B cell (primary cell): ENCODE results near the gene PABPN1. TPM values are rescaled to one million over a fixed set of nuclear protein-coding genes. Genes with fewer than 3 reads are reported as not detected.

Experiments used
- ATAC-seq: fragments of 200-7000 bp; cut with Tn5 transposase; one replicate; pipeline ENCODE4 v1.10.0; 2021; ENCODE audit warnings: low read depth, mild to moderate bottlenecking, moderate number of reproducible peaks, moderate library complexity
- CTCF ChIA-PET: fragments of 350-600 bp; sonication (Branson Sonifier 250); formaldehyde crosslinking; loops from one replicate; lab custom pipeline; 2021; ENCODE audit warnings: antibody characterized with exemption, inconsistent platforms; lab: Charles Lee
- POLR2A ChIA-PET: fragments of 350-600 bp; sonication (Branson Sonifier 250); formaldehyde crosslinking; loops from one replicate; lab custom pipeline; 2021; ENCODE audit warnings: antibody characterized with exemption; lab: Charles Lee
- DNase-seq: peaks from one replicate; pipeline ENCODE4 v3.0.0; 2013
- H2AFZ ChIP-seq: 2 replicates; pipeline ENCODE4 v1.6.1; 2012; ENCODE audit warnings: mild to moderate bottlenecking, low read depth, low read length; ENCODE audit not compliant: insufficient read depth, poor library complexity, severe bottlenecking
- H3K27ac ChIP-seq, 2 donors: 1 replicate in 1 of 2; 2 replicates in 1 of 2; pipeline ENCODE4 v1.5.1; 2012 to 2013; ENCODE audit warnings: low read length in 2 of 2, mild to moderate bottlenecking in 2 of 2, moderate library complexity in 1 of 2
- H3K27me3 ChIP-seq, 4 experiments: fragments of 200-600 bp in 1 of 4; sonication (generic) in 1 of 4; replicated peaks in 1 of 4; 1 replicate in 2 of 4; 2 replicates in 2 of 4; pipeline versions ENCODE4 v1.6.1 to v1.7.0; 2013 to 2016; ENCODE audit warnings: low read length in 3 of 4, mild to moderate bottlenecking in 2 of 4, mixed read lengths in 1 of 4, moderate library complexity in 1 of 4; ENCODE audit not compliant: insufficient read depth in 4 of 4, control insufficient read depth in 3 of 4; ENCODE audit errors: control extremely low read depth in 1 of 4
- H3K36me3 ChIP-seq, 2 experiments: replicated peaks in 1 of 2; 1 replicate in 1 of 2; 2 replicates in 1 of 2; pipeline versions ENCODE4 v1.6.1 to v1.7.1; 2013; ENCODE audit warnings: low read length in 1 of 2; ENCODE audit not compliant: insufficient read depth in 2 of 2, control insufficient read depth in 1 of 2; ENCODE audit errors: control extremely low read depth in 1 of 2, extremely low read depth in 1 of 2
- H3K4me1 ChIP-seq, 2 donors: fragments of 200-600 bp in 1 of 2; sonication (generic) in 1 of 2; 1 replicate in 1 of 2; 2 replicates in 1 of 2; pipeline versions ENCODE4 v1.5.1 to v1.6.1; 2013 to 2017; ENCODE audit warnings: low read length in 2 of 2; ENCODE audit not compliant: control insufficient read depth in 2 of 2, insufficient read depth in 2 of 2
- H3K4me2 ChIP-seq: replicated peaks from 2 replicates; pipeline ENCODE3; 2012; ENCODE audit warnings: mild to moderate bottlenecking, low read depth, low read length; ENCODE audit not compliant: poor library complexity, severe bottlenecking
- H3K4me3 ChIP-seq, 5 experiments: fragments of 200-600 bp in 1 of 5; sonication (generic) in 1 of 5; 1 replicate in 3 of 5; 2 replicates in 2 of 5; pipeline versions ENCODE4 v1.5.1 to v1.7.0; 2011 to 2016; ENCODE audit warnings: low read length in 4 of 5, mild to moderate bottlenecking in 4 of 5, low read depth in 2 of 5, control low read depth in 1 of 5, moderate library complexity in 1 of 5; ENCODE audit not compliant: insufficient read depth in 1 of 5; ENCODE audit errors: control extremely low read depth in 1 of 5, extremely low read depth in 1 of 5
- H3K79me2 ChIP-seq: fragments of 200-600 bp; sonication (generic); one replicate; pipeline ENCODE4 v1.6.0; 2016; ENCODE audit warnings: low read length; ENCODE audit not compliant: control insufficient read depth, insufficient read depth
- H3K9ac ChIP-seq: fragments of 200-600 bp; sonication (generic); 2 replicates; pipeline ENCODE4 v1.6.1; 2017; ENCODE audit warnings: mild to moderate bottlenecking, low read length, moderate library complexity
- H3K9me3 ChIP-seq, 3 donors: one replicate each; pipeline versions ENCODE4 v1.6.1 to v1.7.1; 2013; ENCODE audit warnings: low read length in 2 of 3; ENCODE audit not compliant: control insufficient read depth in 2 of 3, insufficient read depth in 1 of 3; ENCODE audit errors: control extremely low read depth in 1 of 3
- H4K20me1 ChIP-seq: 2 replicates; pipeline ENCODE4 v1.6.0; 2012; ENCODE audit warnings: mild to moderate bottlenecking, low read length; ENCODE audit not compliant: insufficient read depth, control insufficient read depth, poor library complexity, severe bottlenecking
- H3K27ac Mint-ChIP-seq: one replicate; pipeline ENCODE4 v1.8.0; 2021; ENCODE audit warnings: mixed read lengths
- H3K27me3 Mint-ChIP-seq: one replicate; pipeline ENCODE4 v1.8.0; 2021; ENCODE audit warnings: mixed read lengths
- H3K4me1 Mint-ChIP-seq: one replicate; pipeline ENCODE4 v1.8.0; 2021; ENCODE audit warnings: mixed read lengths
- H3K4me3 Mint-ChIP-seq: one replicate; pipeline ENCODE4 v1.8.0; 2021; ENCODE audit warnings: mixed read lengths
- H3K9me3 Mint-ChIP-seq: one replicate; pipeline ENCODE4 v1.8.0; 2022; ENCODE audit warnings: mixed read lengths; ENCODE audit not compliant: insufficient read depth
- CTCF ChIP-seq: fragments of 200-600 bp; IDR thresholded peaks from one replicate; pipeline ENCODE4 v1.8.0; 2022; ENCODE audit warnings: antibody characterized with exemption, mild to moderate bottlenecking
- EZH2 ChIP-seq: IDR thresholded peaks from 2 replicates; pipeline ENCODE4 v1.6.1; 2012; ENCODE audit warnings: borderline replicate concordance, low read depth, mild to moderate bottlenecking, moderate library complexity, low read length; ENCODE audit not compliant: insufficient read depth, poor library complexity, severe bottlenecking
- WGBS: methylation state at CpG from one replicate; pipeline ENCODE4 v1.1.5; 2013; ENCODE audit warnings: missing lambda C conversion rate; ENCODE audit not compliant: insufficient coverage; 5-methylcytosine and 5-hydroxymethylcytosine counted together
- intact Hi-C: fragments of 100-400 bp; cut with micrococcal nuclease; formaldehyde crosslinking; loops from one replicate; pipeline ENCODE4 v1.10.0; 2022
- polyA plus RNA-seq: library from polyadenylated mRNA; depleted of rRNA; stranded (reverse); fragments of >200 nt; gene quantifications from 2 replicates; pipeline ENCODE4 v1.2.3, GENCODE V29; 2012
- total RNA-seq, 2 donors: library from RNA; stranded (reverse); fragments of 120-200 nt in 1 of 2; gene quantifications; 1 replicate in 1 of 2; 2 replicates in 1 of 2; pipeline versions ENCODE4 v1.2.3 to v1.2.4, GENCODE V29; 2013 to 2022

PABPN1 gene
- total and polyA plus RNA-seq, 2 donors (not counting 1 experiment from before 2014, with no cell fraction given) = 283 to 293 TPM

- H3K4me3 Mint-ChIP-seq = no peak within 1 kb of the TSS
- no peak for DNase-seq
Measured at GRCh38 chr14:23372509-23372908, 51.3 kb downstream of the PABPN1 start, which contains the start of gene IL25. Gene IL25, plus strand, starts transcription at chr14:23372809.

GRCh38 chr14:23373041-23373440 lies 51.8 kb downstream of the PABPN1 start:
- no peak overlapping the region for H2AFZ ChIP-seq
- no peaks in the 10 kb centered on the region for H3K9me3 ChIP-seq
- intact Hi-C loops = no loop called here
- TF ChIP-seq CTCF = no peak
- TF ChIP-seq EZH2 = no peak
- no peak overlapping the region for H3K27ac ChIP-seq
- no peaks in the 10 kb centered on the region for H4K20me1 ChIP-seq
- H3K4me3 ChIP-seq = no peak overlapping the region
- no peak overlapping the region for H3K4me2 ChIP-seq
- H3K27me3 ChIP-seq = peaks cover 0 to 3% (median 2%) of the 10 kb centered on the region in 4 experiments
- Mint-ChIP-seq H3K27ac (no peak overlapping the region), H3K27me3 (peaks cover 17% of the 10 kb centered on the region), H3K9me3 (no peaks in the 10 kb centered on the region), H3K4me3 (no peak overlapping the region), H3K4me1 (no peaks in the 10 kb centered on the region)
- ATAC-seq (no peak), DNase-seq (no peak)
- ChIA-PET CTCF (interaction anchor here (1.9 kb wide), 1 partner anchor 12 kb away, joined by 4 read pairs; no protein-coding TSS in a partner anchor), POLR2A (no interaction called here)
- H3K36me3 ChIP-seq = no peaks in the 10 kb centered on the region
- H3K79me2 ChIP-seq = no peaks in the 10 kb centered on the region
- 96% methylated on average over 3 of the region's 3 CpGs for WGBS
- no peak overlapping the region for H3K9ac ChIP-seq
- no peaks in the 10 kb centered on the region for H3K4me1 ChIP-seq

More at GRCh38 chr14:23372509-23372908, 51.3 kb downstream of the PABPN1 start, which contains the start of gene IL25:
- H3K9me3 Mint-ChIP-seq = no peaks in the 10 kb centered on the region
- H3K27ac Mint-ChIP-seq = no peak within 1 kb of the TSS
- ATAC-seq = no peak
- ChIA-PET CTCF (no interaction called here), POLR2A (no interaction called here)
- Histone ChIP-seq H3K79me2 (no peaks in the 10 kb centered on the region), H3K9me3 (no peaks in the 10 kb centered on the region), H3K4me1 (no peaks in the 10 kb centered on the region), H3K4me2 (no peak within 1 kb of the TSS), H3K27ac (no peak within 1 kb of the TSS), H3K4me3 (no peak within 1 kb of the TSS), H3K27me3 (peaks cover 0 to 6% (median 2%) of the 10 kb centered on the region in 4 experiments), H2AFZ (no peak within 1 kb of the TSS), H3K36me3 (no peaks in the 10 kb centered on the region), H3K9ac (no peak within 1 kb of the TSS), H4K20me1 (no peaks in the 10 kb centered on the region)
- peaks cover 22% of the 10 kb centered on the region for H3K27me3 Mint-ChIP-seq
- 48% methylated on average over 2 of the region's 2 CpGs for WGBS
- intact Hi-C loops = no loop called here
- TF ChIP-seq EZH2 = no peak
- no peak for TF ChIP-seq CTCF
- H3K4me1 Mint-ChIP-seq = no peaks in the 10 kb centered on the region

Other genes starting within 250 kb of the PABPN1 start
- 359 and 364 TPM in 2 replicates for gene ACIN1, start 226.3 kb upstream of the PABPN1 start, total RNA-seq
- gene ACIN1, start 226.3 kb upstream of the PABPN1 start, polyA plus RNA-seq = 178 and 228 TPM in 2 replicates
- gene C14orf119, start 226.0 kb upstream of the PABPN1 start, total RNA-seq = 30.6 and 38.5 TPM in 2 replicates
- 6.6 and 12.2 TPM in 2 replicates for gene C14orf119, start 226.0 kb upstream of the PABPN1 start, polyA plus RNA-seq
- not detected in 2 replicates for gene CIROP, start 216.5 kb upstream of the PABPN1 start, total RNA-seq
- not detected in 2 replicates for gene CIROP, start 216.5 kb upstream of the PABPN1 start, polyA plus RNA-seq
- gene CEBPE, start 202.2 kb upstream of the PABPN1 start, total RNA-seq = 0.37 TPM in 1 of 2 replicates, not detected in the other
- gene CEBPE, start 202.2 kb upstream of the PABPN1 start, polyA plus RNA-seq = 0.26 and 0.45 TPM in 2 replicates
- gene SLC7A8, start 137.8 kb upstream of the PABPN1 start, total RNA-seq = 0.85 and 1.1 TPM in 2 replicates
- 0.19 and 0.25 TPM in 2 replicates for gene SLC7A8, start 137.8 kb upstream of the PABPN1 start, polyA plus RNA-seq
- not detected in 2 replicates for gene RNF212B, start 83.5 kb upstream of the PABPN1 start, total RNA-seq
- not detected in 2 replicates for gene RNF212B, start 83.5 kb upstream of the PABPN1 start, polyA plus RNA-seq
- gene HOMEZ, start 35.3 kb upstream of the PABPN1 start, total RNA-seq = 15.5 TPM in 2 replicates
- 3.2 and 4.2 TPM in 2 replicates for gene HOMEZ, start 35.3 kb upstream of the PABPN1 start, polyA plus RNA-seq
- 74.8 and 76.7 TPM in 2 replicates for gene PPP1R3E, start 18.6 kb upstream of the PABPN1 start, total RNA-seq
- gene PPP1R3E, start 18.6 kb upstream of the PABPN1 start, polyA plus RNA-seq = 56.9 and 57.2 TPM in 2 replicates
- gene BCL2L2, start 14.6 kb upstream of the PABPN1 start, total RNA-seq = 12.9 and 17.8 TPM in 2 replicates
- gene BCL2L2, start 14.6 kb upstream of the PABPN1 start, polyA plus RNA-seq = 5.4 and 8.2 TPM in 2 replicates
- 0.89 and 0.97 TPM in 2 replicates for gene SLC22A17, start 31.4 kb downstream of the PABPN1 start, total RNA-seq
- gene SLC22A17, start 31.4 kb downstream of the PABPN1 start, polyA plus RNA-seq = 0.92 and 0.97 TPM in 2 replicates
- not detected in 2 replicates for gene EFS, start 43.7 kb downstream of the PABPN1 start, total RNA-seq
- gene EFS, start 43.7 kb downstream of the PABPN1 start, polyA plus RNA-seq = not detected in 2 replicates
- gene IL25, start 51.4 kb downstream of the PABPN1 start, total RNA-seq = not detected in 2 replicates
- gene IL25, start 51.4 kb downstream of the PABPN1 start, polyA plus RNA-seq = not detected in 2 replicates
- not detected in 2 replicates for gene CMTM5, start 55.6 kb downstream of the PABPN1 start, total RNA-seq
- gene CMTM5, start 55.6 kb downstream of the PABPN1 start, polyA plus RNA-seq = 0.18 and 1.0 TPM in 2 replicates
- not detected in 2 replicates for gene MYH6, start 86.8 kb downstream of the PABPN1 start, total RNA-seq
- gene MYH6, start 86.8 kb downstream of the PABPN1 start, polyA plus RNA-seq = not detected in 2 replicates
- gene MYH7, start 114.2 kb downstream of the PABPN1 start, total RNA-seq = not detected in 2 replicates
- gene MYH7, start 114.2 kb downstream of the PABPN1 start, polyA plus RNA-seq = not detected in 2 replicates
- 81.8 and 84.4 TPM in 2 replicates for gene NGDN, start 148.2 kb downstream of the PABPN1 start, total RNA-seq
- gene NGDN, start 148.2 kb downstream of the PABPN1 start, polyA plus RNA-seq = 66.7 and 138 TPM in 2 replicates
- gene ZFHX2, start 230.3 kb downstream of the PABPN1 start, total RNA-seq = 2.5 and 2.8 TPM in 2 replicates
- 0.10 and 0.21 TPM in 2 replicates for gene ZFHX2, start 230.3 kb downstream of the PABPN1 start, polyA plus RNA-seq
- 21.4 and 21.5 TPM in 2 replicates for gene THTPA, start 234.8 kb downstream of the PABPN1 start, total RNA-seq
- 10.7 and 17.0 TPM in 2 replicates for gene THTPA, start 234.8 kb downstream of the PABPN1 start, polyA plus RNA-seq
- gene AP1G2, start 246.3 kb downstream of the PABPN1 start, total RNA-seq = 627 and 648 TPM in 2 replicates
- 1,185 and 1,300 TPM in 2 replicates for gene AP1G2, start 246.3 kb downstream of the PABPN1 start, polyA plus RNA-seq